HG03139 (cell line): ENCODE results near the gene STX3.
"Not testable (repeated sequence)": the region's sequence is repeated elsewhere in the genome, so short reads cannot be mapped to it uniquely, and the experiment has no call there.

Experiments
- ATAC-seq: cut with Tn5 transposase; IDR thresholded peaks from one replicate; pipeline ENCODE4 v1.9.1; 2021; ENCODE audit not compliant: unreplicated experiment

Gene STX3

DNA sequence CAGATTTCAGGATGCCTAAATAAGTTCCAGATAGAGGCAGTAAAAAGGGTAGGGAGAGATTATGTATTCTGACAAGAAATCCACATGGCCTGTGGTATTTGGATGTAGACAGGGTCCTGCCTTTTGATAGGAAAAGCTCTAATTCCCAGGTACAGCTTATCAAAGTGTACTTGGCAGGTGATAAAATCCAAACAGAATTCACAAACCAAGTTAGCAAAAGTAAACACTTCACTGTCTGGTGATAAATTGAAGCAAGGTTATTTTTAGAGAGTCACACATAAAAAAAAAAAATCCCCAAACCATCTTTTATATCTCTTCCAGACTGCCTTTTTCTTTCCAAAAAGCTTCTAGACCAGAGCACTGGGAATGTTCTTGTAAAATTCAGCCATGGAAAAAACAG is 84.4 kb downstream of the STX3 start:
- no peak for ATAC-seq

DNA sequence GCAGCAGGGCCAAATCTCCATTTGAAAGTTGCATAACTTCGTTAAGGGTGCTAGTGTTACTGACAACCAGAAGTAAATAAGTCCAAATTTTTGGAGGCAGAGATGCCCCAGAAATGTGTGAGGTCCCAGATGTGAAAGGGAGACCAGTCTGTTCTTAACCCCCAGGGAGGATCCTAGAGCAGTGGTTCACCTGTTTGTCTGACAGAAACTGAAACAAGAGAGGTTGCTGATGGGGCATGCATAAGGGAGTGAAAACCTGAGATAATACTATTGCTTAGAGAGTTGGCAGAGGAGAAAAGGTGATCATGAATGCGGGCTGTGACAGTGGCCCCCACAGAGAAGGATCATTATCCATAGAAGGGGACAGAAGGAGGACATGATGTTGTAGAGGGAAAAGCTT is 86.3 kb downstream of the STX3 start:
- no peak for ATAC-seq

DNA sequence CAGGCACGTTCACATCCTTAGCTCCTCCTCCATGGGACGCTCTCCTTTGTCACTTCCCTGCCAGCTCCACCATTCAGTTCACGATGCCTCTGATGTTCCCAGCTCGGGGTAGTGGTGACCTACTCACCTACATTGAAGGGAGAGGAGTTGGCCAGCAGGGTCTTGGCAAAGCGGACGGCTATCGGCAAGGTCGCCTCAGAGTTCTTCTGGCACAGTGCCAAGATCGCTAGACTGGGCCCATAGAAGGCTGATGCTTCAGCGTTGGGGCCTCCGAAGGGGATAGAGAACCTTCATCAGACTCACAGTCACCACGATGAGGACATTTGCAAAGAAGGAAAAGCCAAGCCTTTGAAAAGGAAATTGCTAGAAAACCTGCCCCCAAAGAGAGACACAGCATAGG is 87.1 kb downstream of the STX3 start:
- ATAC-seq, result no peak

DNA sequence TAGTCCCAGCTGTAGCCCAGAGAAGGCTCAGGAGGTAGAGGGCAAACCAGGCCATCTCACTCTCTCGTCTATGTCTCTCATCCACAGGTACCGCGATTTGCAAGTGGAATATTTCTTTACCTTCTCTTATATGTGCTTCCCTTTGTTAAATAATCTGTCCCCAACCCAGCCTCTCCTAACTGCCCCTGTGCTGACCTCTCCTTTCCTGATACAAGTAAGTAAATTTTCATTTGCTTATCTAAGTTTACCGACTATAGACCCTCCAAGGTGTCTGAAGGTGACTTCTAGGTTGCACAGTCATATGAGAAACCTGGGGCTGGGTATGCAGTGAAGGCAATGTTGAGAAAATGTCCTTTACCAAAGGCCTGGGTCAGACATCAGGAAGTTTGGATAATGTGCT is 90.2 kb downstream of the STX3 start, which contains the start of gene CBLIF:
Gene CBLIF, minus strand, starts transcription at position 101 of the 400 bp plus-strand sequence. Its CDS starts 46 bp downstream, at position 55.
- ATAC-seq, result no peak

DNA sequence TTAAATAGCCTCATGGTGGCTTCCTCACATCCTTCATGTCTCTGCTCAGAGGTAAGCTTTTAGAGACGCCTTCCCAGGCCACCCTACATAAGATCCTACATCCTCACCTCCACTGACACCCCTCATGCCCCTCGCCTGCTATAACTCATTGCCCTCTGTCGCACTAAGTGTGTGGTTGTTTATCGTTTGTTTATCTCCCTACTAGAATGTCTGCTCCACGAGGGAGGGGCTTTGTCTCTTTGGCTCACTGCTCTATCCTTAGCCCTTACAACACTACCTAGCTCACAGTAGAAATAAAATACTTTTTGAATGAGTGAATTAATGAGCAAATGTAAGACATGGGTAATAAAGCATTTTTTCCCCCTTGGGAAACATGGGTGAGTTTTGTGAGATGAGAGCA is 91.4 kb downstream of the STX3 start:
- ATAC-seq, result no peak

DNA sequence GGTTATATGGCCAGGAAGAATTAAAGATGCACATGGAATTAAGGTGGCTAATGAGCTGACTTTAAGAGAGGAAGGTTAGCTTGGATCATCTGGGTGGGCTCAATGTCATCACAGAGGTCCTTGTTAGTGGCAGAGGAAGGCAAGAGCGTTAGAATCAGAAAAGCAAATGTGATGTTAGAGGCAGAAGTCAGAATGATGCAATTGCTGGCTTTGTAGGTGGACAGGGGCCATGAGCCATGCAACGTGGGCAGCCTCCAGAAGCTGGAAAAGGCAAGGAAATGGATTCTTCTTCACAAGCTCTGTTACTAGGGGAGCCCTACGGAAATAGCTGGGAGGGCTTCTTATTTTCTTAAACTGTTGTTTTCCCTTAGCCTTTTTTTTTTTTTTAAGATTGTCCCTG is 92.5 kb downstream of the STX3 start:
- ATAC-seq, result no peak

DNA sequence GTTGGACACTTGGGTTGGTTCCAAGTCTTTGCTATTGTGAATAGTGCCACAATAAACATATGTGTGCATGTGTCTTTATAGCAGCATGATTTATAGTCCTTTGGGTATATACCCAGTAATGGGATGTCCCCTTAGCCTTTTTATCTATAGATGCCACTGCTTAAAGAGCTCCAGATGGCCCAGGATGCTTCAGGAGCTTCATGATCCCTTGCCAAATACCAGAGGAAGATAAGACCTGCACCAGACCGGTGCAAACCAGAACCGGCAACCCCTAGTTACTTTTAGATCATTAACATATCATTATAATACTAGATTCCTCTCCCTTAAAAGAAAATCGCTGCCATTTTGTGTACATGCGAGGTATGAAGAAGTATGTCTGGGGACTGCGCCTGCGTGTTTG is 93.3 kb downstream of the STX3 start:
- ATAC-seq, result not testable (repeated sequence)

DNA sequence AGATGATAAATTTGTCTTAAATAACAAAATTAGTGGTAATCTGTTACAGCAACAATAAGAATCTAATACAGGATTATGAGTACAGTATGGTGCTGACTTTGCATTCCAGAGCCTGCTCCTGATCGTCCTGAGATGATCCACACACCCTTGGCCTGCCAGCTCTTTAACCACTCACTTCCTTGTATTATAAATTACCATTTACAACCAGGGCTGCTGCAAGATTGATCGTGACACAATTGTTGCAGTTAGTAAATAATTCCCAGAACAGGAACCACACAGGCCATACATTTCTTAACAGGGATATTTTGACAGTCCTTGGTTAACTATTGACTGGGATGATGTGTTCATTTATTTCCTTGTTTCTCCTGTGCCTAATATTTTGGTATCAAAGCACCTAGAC is 94.0 kb downstream of the STX3 start:
- ATAC-seq, result peak; percentile 87

DNA sequence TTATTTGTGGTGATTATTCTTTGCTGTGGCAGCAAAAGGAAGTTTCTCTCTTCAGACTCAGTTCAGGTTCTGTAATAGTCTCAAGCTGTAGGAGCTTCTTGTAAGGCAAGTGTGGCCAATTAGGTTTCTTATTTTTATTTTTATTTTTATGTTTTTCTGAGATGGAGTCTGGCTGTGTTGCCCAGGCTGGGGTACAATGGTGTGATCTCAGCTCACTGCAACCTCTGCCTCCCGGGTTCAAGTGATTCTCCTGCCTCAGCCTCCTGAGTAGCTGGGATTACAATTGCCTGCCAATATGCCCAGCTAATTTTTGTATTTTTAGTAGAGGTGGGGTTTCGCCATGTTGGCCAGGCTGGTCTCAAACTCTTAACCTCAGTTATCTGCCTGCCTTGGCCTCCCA is 94.4 kb downstream of the STX3 start:
- ATAC-seq, result not testable (repeated sequence)

DNA sequence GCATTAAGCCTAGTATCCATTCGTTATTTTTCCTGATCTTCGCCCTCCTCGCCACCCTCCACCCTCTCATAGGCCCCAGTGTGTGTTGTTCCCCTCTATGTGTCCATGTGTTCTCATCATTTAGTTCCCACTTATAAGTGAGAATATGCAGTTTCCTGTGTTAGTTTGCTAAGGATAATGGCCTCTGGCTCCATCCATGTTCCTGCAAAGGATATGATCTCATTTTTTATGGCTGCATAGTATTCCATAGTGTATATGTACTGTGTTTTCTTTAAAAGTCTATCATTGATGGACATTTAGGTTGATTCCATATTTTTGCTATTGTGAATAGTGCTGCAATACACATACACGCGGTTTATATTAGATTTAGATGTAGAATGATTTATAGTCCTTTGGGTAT is 96.2 kb downstream of the STX3 start:
- not testable (repeated sequence) for ATAC-seq

DNA sequence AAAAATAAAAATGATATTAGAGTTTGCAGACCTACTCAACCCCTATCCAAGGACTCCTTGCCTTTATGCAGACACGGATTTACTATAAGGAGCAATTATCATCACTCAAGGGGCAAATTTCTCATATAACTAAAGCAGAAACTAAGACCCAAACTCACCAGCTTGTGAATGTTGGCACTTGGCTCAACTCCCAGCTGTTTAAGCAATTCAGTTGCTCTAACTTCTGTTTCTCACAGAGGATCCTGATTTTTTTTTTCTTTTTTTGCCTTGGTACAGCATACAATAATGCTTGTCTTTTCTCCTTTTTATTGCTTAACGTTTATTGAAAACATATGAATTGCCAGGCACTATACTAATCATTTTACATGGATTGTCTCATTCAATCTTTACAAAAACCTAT is 99.7 kb downstream of the STX3 start:
- no peak for ATAC-seq
